WERI-Rb-1 (cell line): ENCODE measurements around the gene ABI1.

ENCODE experiments used
- DNase-seq: peaks from one replicate; pipeline ENCODE4 v3.0.0-alpha.2; 2020
- H3K27ac ChIP-seq: fragments of 250-450 bp; sonication (Bioruptor Pico); 2 replicates; pipeline ENCODE4 v1.5.1; 2020; ENCODE audit warnings: mild to moderate bottlenecking, moderate library complexity
- H3K27me3 ChIP-seq: fragments of 250-450 bp; sonication (Bioruptor Pico); 2 replicates; pipeline ENCODE4 v1.5.1; 2021; ENCODE audit warnings: mild to moderate bottlenecking, low read depth, moderate library complexity; ENCODE audit not compliant: insufficient read depth, severe bottlenecking
- H3K36me3 ChIP-seq: fragments of 250-450 bp; sonication (Bioruptor Pico); 2 replicates; pipeline ENCODE4 v1.5.1; 2020; ENCODE audit warnings: mild to moderate bottlenecking, moderate library complexity
- H3K4me3 ChIP-seq: 2 replicates; pipeline ENCODE4 v1.5.1; 2011; ENCODE audit warnings: low read depth, mild to moderate bottlenecking, control low read depth, low read length
- H3K9me3 ChIP-seq: fragments of 250-450 bp; sonication (Bioruptor Pico); 2 replicates; pipeline ENCODE4 v1.5.1; 2021; ENCODE audit warnings: mild to moderate bottlenecking, moderate library complexity; ENCODE audit not compliant: severe bottlenecking
- TF ChIP-seq, protein P1 (sequence below): IDR thresholded peaks from 2 replicates; pipeline ENCODE4 v1.5.1; 2011; ENCODE audit warnings: low read depth, mild to moderate bottlenecking, control low read depth, inconsistent platforms, low read length

The ABI1 gene

DNA sequence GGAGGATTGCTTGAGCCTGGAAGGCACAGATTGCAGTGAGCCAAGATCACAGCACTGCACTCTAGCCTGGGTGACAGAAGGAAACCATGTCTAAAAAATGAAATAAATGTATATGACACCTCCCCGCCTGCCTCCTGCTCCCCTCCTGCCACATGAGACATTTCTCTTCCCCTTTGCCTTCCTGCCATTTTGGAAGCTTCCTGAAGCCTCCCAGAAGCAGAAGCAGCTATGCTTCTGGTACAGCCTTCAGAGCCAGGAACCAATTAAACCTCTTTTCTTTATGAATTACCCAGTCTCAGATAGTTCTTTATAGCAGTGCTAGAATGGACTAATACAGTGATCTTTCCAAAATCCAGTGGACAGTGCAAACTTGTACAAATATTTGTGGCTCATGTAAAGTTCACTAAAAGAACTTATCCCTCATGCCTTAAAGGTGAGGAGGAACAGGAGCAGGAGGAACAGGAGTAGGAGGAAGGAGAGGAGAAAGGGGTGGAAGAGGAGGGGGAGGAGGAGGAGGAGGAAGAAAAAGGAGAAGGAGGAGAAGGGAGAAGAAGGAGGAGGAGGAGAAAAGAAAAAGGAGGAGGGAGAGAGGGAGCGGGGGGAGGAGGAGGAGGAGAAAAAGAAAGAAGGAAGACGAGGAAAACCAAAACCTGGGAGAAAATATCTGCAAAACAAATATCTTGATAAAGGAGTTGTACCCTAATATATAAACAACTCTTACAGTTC is 2.8 kb upstream of the ABI1 start:
- H3K27ac ChIP-seq = no peak overlapping the region
- TF ChIP-seq, protein P1, sequence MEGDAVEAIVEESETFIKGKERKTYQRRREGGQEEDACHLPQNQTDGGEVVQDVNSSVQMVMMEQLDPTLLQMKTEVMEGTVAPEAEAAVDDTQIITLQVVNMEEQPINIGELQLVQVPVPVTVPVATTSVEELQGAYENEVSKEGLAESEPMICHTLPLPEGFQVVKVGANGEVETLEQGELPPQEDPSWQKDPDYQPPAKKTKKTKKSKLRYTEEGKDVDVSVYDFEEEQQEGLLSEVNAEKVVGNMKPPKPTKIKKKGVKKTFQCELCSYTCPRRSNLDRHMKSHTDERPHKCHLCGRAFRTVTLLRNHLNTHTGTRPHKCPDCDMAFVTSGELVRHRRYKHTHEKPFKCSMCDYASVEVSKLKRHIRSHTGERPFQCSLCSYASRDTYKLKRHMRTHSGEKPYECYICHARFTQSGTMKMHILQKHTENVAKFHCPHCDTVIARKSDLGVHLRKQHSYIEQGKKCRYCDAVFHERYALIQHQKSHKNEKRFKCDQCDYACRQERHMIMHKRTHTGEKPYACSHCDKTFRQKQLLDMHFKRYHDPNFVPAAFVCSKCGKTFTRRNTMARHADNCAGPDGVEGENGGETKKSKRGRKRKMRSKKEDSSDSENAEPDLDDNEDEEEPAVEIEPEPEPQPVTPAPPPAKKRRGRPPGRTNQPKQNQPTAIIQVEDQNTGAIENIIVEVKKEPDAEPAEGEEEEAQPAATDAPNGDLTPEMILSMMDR = no peak
- H3K27me3 ChIP-seq = no peaks in the 10 kb centered on the region
- DNase-seq = no peak
- no peaks in the 10 kb centered on the region for H3K9me3 ChIP-seq
- no peaks in the 10 kb centered on the region for H3K36me3 ChIP-seq
- no peak overlapping the region for H3K4me3 ChIP-seq

DNA sequence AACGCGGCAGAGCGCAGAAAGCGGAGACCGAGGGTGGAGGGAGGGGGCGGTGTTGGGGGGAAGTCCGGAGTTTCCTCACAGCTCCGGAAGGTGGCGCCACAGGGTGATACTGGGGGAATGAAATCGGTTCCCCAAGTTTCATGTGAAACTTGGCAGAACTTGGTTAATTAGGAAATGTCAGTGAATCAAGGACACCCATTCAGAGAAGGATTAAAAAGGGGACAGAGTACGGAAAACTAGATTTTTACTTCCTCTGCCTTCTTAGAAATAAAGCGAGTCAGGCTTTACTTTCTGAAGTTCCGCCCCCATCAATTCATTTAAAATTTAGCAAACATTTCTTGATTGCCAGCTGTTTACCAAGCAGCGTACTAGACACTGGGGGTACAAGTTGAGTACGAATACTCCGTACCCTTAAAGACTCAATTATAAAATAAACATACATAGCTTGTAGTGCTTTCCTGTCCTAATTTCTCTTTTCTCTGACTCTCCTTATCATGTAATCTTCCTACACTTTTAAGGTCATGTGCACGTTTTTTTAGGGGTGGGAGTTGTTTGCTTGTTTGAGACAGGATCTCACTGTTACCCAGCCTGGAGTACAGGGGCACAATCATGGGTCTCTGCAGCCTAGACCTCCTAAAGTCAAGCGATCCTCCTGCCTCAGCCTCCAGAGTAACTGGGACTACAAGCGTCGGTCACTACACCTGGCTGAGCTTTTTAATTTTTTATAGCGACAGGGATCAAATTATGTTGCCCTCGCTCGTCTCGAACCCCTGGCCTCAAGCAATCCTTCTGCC is 644 bp upstream of the ABI1 start:
- no peak overlapping the region for H3K4me3 ChIP-seq
- H3K36me3 ChIP-seq = no peaks in the 10 kb centered on the region
- TF ChIP-seq, protein P1 = peak; percentile 34
- no peak for DNase-seq
- no peaks in the 10 kb centered on the region for H3K27me3 ChIP-seq
- no peaks in the 10 kb centered on the region for H3K9me3 ChIP-seq
- H3K27ac ChIP-seq = no peak overlapping the region

DNA sequence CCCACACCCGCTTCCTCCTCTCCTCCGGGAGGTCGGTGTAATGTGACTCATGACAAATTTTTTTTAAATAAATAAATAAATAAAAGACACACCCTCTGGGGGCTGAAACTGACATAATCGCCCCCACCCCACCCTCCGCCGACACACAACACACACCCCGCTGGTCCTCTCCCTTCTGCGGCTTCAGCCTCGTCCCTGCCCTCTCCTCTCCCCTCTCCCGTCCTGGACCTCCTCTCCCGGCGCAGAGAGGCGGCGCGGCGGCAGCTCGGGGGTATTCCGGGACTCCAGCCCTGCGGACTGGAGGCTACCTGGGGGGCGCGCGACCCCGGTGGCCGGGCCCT is 686 bp downstream of the ABI1 start:
- DNase-seq = peak; percentile 15
- peak overlapping the region; percentile 78 for H3K27ac ChIP-seq
- H3K9me3 ChIP-seq = no peaks in the 10 kb centered on the region
- TF ChIP-seq, protein P1 = no peak
- no peaks in the 10 kb centered on the region for H3K36me3 ChIP-seq
- no peaks in the 10 kb centered on the region for H3K27me3 ChIP-seq
- peak overlapping the region; percentile 81 for H3K4me3 ChIP-seq

DNA sequence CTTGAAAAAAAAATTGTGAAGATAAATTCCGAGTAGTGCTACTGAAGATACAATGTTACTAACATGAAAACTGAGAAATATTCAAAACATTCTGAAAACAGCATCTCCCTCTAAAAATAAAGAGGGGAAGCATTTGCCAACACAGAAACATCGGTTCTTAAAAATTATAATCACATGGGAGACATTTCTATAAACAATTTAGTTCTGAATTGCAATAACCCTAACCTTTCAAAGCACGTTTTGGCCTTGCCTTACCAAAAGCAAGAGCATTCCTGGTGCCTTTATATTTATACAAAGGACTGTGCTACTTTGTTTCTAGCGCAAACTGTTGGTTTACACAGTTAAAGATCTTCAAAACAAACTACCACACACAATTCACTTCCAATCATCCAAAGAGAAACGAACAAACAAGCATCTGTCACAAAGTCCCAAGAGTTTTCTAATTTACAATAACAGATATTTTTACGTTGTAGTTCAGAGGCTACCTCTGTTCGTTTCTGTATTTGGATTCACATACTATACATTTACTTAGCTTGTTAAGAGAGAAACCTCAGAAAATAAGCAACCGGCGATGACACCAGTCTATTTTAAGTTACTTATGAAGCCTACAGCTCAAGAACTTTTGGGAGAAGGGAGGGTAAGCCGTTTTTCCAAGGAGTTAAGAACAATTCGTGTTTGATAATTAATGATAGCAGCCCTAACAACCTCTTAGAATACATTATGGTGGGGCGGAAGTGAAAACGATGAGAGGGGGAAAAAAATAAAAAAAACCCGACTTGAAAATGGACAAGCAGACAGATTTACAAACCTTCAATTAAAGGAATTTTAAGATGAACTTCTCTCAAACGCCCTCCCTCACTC is 1.3 kb downstream of the ABI1 start:
- H3K27me3 ChIP-seq = no peaks in the 10 kb centered on the region
- no peaks in the 10 kb centered on the region for H3K9me3 ChIP-seq
- no peaks in the 10 kb centered on the region for H3K36me3 ChIP-seq
- TF ChIP-seq, protein P1 = no peak
- peak overlapping the region; percentile 81 for H3K4me3 ChIP-seq
- no peak for DNase-seq
- H3K27ac ChIP-seq = no peak overlapping the region

DNA sequence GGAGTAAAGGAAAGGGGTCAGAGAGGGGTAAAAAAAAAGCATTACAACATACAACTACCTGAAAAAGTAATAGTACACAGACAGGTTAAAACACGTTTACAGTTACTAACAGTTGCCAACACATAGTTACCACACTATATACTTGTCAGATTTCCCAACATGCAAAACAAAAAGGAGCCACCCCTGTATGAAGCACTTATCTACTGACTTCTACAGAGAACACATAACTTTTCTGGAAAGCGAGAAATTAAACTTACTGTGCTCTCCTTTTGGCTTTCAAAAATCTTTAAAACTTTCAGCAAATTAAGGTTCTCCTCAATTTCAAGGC is 2.1 kb downstream of the ABI1 start:
- H3K9me3 ChIP-seq = no peaks in the 10 kb centered on the region
- no peak overlapping the region for H3K27ac ChIP-seq
- TF ChIP-seq, protein P1 = no peak
- DNase-seq = no peak
- H3K27me3 ChIP-seq = no peaks in the 10 kb centered on the region
- no peak overlapping the region for H3K4me3 ChIP-seq
- H3K36me3 ChIP-seq = no peaks in the 10 kb centered on the region
